ENCODE measurements around the gene C11orf68.
A peak's percentile ranks its signal among the peaks of the same experiment; 100 is the strongest.

The C11orf68 gene

GRCh38 chr11:65944191-65944590 is 25.3 kb upstream of the C11orf68 start:
- DNase-seq, result no peak

GRCh38 chr11:65942531-65942930 is 23.7 kb upstream of the C11orf68 start:
- DNase-seq, result no peak

- no peak for DNase-seq
Measured at GRCh38 chr11:65941720-65942310, 23.0 kb upstream of the C11orf68 start.

- DNase-seq, result no peak
Measured at GRCh38 chr11:65937766-65938165, 18.9 kb upstream of the C11orf68 start.

GRCh38 chr11:65934014-65934413 is 15.2 kb upstream of the C11orf68 start:
- no peak for DNase-seq

- DNase-seq, result peak; percentile 34
Measured at GRCh38 chr11:65932558-65932919, 13.7 kb upstream of the C11orf68 start.

GRCh38 chr11:65931773-65932557 is 13.1 kb upstream of the C11orf68 start:
- no peak for DNase-seq

GRCh38 chr11:65928667-65929066 is 9.8 kb upstream of the C11orf68 start:
- peak; percentile 12 for DNase-seq

GRCh38 chr11:65927904-65928397 is 9.1 kb upstream of the C11orf68 start:
- peak; percentile 89 for DNase-seq

- no peak for DNase-seq
Measured at GRCh38 chr11:65925397-65925796, 6.5 kb upstream of the C11orf68 start.

- DNase-seq, result no peak
Measured at GRCh38 chr11:65922565-65922964, 3.7 kb upstream of the C11orf68 start.

- DNase-seq, result no peak
Measured at GRCh38 chr11:65921876-65922275, 3.0 kb upstream of the C11orf68 start.

- no peak for DNase-seq
Measured at GRCh38 chr11:65921033-65921555, 2.2 kb upstream of the C11orf68 start.

GRCh38 chr11:65920372-65920802 is 1.5 kb upstream of the C11orf68 start:
- DNase-seq, result no peak

GRCh38 chr11:65919573-65920371 is 910 bp upstream of the C11orf68 start:
- no peak for DNase-seq

- peak; percentile 99 for DNase-seq
Measured at GRCh38 chr11:65919141-65919572, 295 bp upstream of the C11orf68 start, which contains the start of gene DRAP1. Gene DRAP1 (plus strand): TSS chr11:65919426. CDS start chr11:65919502, 76 bp downstream.

GRCh38 chr11:65917434-65918210 is 1.2 kb downstream of the C11orf68 start:
- no peak for DNase-seq

- DNase-seq, result no peak
Measured at GRCh38 chr11:65917077-65917433, 1.8 kb downstream of the C11orf68 start.

- no peak for DNase-seq
Measured at GRCh38 chr11:65916391-65916790, 2.5 kb downstream of the C11orf68 start.

- no peak for DNase-seq
Measured at GRCh38 chr11:65915821-65916251, 3.0 kb downstream of the C11orf68 start.

GRCh38 chr11:65915101-65915820 is 3.6 kb downstream of the C11orf68 start:
- DNase-seq, result no peak

GRCh38 chr11:65912845-65913244 is 6.0 kb downstream of the C11orf68 start:
- DNase-seq, result no peak
